PFSK-1 (cell line): Measurements from ENCODE around the gene GSDMA.

Source experiments
- FOXP2 ChIP-seq: optimal IDR thresholded peaks from 2 replicates; pipeline ENCODE3; 2011; ENCODE audit warnings: borderline replicate concordance, control low read depth, inconsistent platforms; ENCODE audit not compliant: insufficient read depth; ENCODE audit errors: extremely low read length, extremely low read depth
- POLR2AphosphoS5 ChIP-seq: IDR thresholded peaks from 2 replicates; pipeline ENCODE4 v1.6.1; 2012; ENCODE audit warnings: low read depth, mild to moderate bottlenecking, control low read depth, low read length, moderate library complexity
- SIN3A ChIP-seq: IDR thresholded peaks from 2 replicates; pipeline ENCODE4 v1.6.1; 2012; ENCODE audit warnings: mild to moderate bottlenecking, low read length, moderate library complexity, borderline replicate concordance; ENCODE audit not compliant: insufficient read depth
- TAF1 ChIP-seq: IDR thresholded peaks from 2 replicates; pipeline ENCODE4 v1.6.1; 2012; ENCODE audit warnings: low read length, control low read depth, borderline replicate concordance; ENCODE audit not compliant: insufficient read depth
- TF ChIP-seq, protein P1 (sequence below), 2 experiments: IDR thresholded peaks; 2 replicates each; pipeline versions ENCODE4 v1.6.1 to v1.8.0; 2011 to 2012; ENCODE audit warnings: low read depth in 2 of 2, low read length in 2 of 2, control low read depth in 1 of 2, inconsistent platforms in 1 of 2, mild to moderate bottlenecking in 1 of 2, moderate library complexity in 1 of 2; ENCODE audit not compliant: insufficient read depth in 1 of 2

The GSDMA gene

DNA sequence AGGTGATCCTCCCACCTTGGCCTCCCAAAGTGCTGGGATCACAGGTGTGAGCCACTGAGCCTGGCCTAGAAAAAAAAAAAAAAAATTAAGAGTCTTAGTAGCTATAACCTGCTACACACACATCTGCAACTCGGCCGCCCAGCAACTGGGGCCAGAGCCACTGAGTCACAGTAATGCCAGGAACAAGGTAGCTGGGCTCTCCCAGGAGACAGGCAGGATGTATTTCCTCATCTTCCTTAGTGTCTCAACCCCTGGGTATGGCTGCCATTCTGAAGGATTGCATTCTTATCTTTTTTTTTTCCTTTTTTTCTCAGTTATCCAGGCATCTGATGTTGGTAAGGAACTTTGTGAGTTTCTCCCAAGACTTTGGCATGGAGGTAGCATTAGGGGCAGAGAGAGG, 10.7 kb downstream of the GSDMA start:
- TF ChIP-seq TAF1 (no peak), SIN3A (no peak), FOXP2 (no peak), POLR2AphosphoS5 (no peak)
- TF ChIP-seq, protein P1, sequence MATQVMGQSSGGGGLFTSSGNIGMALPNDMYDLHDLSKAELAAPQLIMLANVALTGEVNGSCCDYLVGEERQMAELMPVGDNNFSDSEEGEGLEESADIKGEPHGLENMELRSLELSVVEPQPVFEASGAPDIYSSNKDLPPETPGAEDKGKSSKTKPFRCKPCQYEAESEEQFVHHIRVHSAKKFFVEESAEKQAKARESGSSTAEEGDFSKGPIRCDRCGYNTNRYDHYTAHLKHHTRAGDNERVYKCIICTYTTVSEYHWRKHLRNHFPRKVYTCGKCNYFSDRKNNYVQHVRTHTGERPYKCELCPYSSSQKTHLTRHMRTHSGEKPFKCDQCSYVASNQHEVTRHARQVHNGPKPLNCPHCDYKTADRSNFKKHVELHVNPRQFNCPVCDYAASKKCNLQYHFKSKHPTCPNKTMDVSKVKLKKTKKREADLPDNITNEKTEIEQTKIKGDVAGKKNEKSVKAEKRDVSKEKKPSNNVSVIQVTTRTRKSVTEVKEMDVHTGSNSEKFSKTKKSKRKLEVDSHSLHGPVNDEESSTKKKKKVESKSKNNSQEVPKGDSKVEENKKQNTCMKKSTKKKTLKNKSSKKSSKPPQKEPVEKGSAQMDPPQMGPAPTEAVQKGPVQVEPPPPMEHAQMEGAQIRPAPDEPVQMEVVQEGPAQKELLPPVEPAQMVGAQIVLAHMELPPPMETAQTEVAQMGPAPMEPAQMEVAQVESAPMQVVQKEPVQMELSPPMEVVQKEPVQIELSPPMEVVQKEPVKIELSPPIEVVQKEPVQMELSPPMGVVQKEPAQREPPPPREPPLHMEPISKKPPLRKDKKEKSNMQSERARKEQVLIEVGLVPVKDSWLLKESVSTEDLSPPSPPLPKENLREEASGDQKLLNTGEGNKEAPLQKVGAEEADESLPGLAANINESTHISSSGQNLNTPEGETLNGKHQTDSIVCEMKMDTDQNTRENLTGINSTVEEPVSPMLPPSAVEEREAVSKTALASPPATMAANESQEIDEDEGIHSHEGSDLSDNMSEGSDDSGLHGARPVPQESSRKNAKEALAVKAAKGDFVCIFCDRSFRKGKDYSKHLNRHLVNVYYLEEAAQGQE (IDR thresholded peaks at IDR 0.05; ENCODE audit: insufficient read depth in 1 of 2, low read depth in 2 of 2, low read length in 2 of 2), result no peak

DNA sequence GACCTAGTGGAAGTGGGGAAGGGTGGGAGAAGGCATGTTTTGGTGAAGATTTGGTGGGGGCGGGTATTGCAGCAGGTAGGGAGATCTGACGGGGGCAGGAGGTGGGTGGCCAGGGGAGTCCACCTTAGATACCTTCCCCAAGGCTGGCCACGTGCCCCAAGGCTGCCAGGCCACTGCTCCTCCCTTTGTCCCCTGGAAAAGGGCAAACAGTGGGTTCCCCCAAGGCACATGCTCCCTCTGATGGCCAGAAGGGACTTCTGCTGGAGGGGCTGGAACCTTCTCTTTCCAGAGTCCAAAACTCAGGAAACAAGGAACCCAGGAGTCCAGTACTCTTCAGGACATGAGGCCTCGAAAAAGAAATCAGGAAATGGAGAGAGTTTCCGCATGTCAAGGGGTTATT, 11.6 kb downstream of the GSDMA start:
- no peak for TF ChIP-seq TAF1
- no peak for TF ChIP-seq POLR2AphosphoS5
- no peak for TF ChIP-seq SIN3A
- TF ChIP-seq, protein P1 (IDR thresholded peaks at IDR 0.05; ENCODE audit: insufficient read depth in 1 of 2, low read depth in 2 of 2, low read length in 2 of 2), result no peak
- no peak for TF ChIP-seq FOXP2

DNA sequence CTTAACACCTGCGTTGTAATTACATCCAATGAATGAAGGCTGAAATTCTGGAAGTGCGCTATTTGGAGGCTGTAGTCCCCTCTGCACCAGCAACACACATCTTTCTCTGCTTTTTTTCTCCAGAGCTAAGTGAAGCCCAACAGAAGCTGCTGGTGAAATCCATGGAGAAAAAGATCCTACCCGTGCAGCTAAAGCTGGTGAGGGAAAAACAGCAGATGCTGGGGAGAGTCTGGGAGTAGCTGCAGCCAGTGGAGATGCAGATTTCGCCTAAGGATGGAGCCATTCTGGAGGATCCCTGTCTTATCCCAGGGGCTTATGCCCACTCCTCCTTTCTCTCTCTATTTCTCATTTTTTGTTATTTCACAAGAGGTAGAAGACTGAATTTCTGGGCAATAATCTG, 13.0 kb downstream of the GSDMA start:
- TF ChIP-seq FOXP2, result no peak
- no peak for TF ChIP-seq SIN3A
- no peak for TF ChIP-seq TAF1
- TF ChIP-seq, protein P1 (IDR thresholded peaks at IDR 0.05; ENCODE audit: insufficient read depth in 1 of 2, low read depth in 2 of 2, low read length in 2 of 2), result no peak
- TF ChIP-seq POLR2AphosphoS5, result no peak

DNA sequence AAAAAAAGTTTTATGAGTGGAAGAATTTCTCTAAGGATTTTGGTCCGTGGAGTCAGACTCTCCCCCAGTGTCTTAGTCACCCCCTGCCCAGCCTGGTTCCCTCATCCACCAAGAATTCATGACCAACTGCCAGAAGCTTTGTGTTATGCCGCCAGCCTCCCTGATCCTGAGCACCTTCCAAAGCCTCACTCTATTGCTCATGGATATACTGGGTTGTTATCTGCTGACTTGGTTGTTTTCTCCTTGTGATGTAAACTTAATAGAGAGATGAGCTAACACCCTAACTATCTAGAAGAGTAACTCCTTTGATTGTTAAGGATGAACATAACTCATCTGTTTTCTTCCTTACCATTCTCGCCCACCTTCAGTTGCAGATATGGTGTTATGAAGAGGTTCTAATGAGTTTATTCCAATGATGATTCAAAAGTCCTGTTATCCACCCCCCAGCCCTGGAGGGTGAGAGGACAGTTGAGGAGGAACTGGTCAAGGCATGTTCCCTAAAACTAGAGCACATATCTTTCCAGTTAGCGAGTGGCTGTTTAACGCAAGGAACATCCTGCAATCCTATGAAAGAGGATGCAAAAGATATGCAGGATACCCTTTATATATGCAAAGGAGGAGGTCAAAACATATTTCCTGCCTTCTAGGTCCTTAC, 16.3 kb downstream of the GSDMA start:
- TF ChIP-seq FOXP2 (no peak), POLR2AphosphoS5 (no peak), TAF1 (no peak), SIN3A (no peak)
- TF ChIP-seq, protein P1 (IDR thresholded peaks at IDR 0.05; ENCODE audit: insufficient read depth in 1 of 2, low read depth in 2 of 2, low read length in 2 of 2), result no peak

DNA sequence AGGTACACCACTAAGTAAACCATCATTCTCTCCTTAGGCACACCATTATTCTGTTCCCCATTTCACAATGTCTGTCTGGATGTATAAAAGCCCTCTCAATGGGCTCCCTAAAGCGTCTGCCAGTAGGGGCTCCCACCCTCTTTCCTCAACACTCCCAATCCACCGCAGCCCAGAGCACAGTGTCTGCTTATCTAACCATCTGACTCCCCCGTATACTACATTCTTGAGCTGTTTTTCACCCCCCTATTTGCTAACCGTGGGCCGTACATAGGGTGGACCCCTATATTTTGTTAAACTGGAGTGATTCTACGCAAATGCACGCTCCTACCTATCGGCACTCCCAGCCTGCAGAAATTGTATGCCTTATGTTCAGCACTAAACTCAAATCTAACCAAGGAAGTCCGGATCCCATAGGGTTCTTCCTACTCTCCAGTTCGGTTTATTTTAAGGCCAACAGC, 17.1 kb downstream of the GSDMA start:
- TF ChIP-seq, protein P1 (IDR thresholded peaks at IDR 0.05; ENCODE audit: insufficient read depth in 1 of 2, low read depth in 2 of 2, low read length in 2 of 2), result no peak
- TF ChIP-seq SIN3A, result no peak
- no peak for TF ChIP-seq FOXP2
